NCI-H526 treated with DMSO at 0.1 percent for 48 hours (cell line): ENCODE results near the gene TCN1.
"Not testable (repeated sequence)": the region's sequence is repeated elsewhere in the genome, so short reads cannot be mapped to it uniquely, and the experiment has no call there.

Source experiments
- DNase-seq: peaks from one replicate; lab custom pipeline; 2025; lab: John Stamatoyannopoulos, UW

TCN1 gene

DNA sequence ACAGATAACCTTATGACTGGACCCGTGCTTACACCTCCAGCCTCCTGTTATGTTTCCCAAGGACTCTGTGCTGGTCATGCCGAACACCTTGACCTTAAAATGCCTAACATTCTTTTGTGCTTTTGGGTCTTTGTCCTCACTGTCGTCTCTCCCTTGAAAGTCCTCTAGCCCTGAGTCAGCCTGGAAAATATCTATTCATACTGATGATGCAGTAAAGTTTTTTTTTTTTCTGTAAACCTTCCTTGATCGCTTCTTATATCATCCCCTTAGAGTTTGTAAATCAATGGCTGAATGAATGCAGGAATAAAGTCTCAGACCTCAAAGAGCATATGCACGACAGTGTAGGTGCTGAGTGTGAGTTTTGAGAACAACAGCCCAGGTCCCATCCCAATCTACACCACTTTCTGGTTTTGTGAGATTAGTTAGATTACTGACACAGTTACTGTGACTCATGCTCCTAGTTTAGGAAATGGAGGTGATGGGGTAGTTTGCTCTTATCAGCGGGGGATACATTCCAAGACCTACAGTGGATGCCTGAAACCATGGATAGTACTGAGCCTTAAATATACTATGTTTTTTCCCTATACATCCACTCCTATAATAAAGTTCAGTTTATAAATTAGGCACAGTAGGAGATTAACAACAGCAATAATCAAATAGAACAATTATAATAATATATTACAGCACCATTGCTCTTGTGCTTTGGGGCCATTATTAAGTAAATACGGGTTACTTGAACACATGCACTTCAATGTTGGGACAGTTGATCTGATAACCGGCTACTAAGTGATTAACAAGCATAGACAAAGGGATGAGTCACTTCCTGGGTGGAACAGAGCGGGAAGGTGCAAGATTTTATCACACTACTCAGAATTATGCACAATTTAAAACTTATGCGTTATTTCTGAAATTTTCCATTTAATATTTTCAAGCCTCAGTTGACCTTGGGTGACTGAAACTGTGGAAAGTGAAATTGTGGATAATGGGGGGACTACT is 8.6 kb downstream of the TCN1 start:
- DNase-seq = no peak

DNA sequence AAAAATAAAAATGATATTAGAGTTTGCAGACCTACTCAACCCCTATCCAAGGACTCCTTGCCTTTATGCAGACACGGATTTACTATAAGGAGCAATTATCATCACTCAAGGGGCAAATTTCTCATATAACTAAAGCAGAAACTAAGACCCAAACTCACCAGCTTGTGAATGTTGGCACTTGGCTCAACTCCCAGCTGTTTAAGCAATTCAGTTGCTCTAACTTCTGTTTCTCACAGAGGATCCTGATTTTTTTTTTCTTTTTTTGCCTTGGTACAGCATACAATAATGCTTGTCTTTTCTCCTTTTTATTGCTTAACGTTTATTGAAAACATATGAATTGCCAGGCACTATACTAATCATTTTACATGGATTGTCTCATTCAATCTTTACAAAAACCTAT is 11.4 kb downstream of the TCN1 start:
- no peak for DNase-seq

GRCh38 chr11:59851416-59851815 is 14.9 kb downstream of the TCN1 start:
- DNase-seq = not testable (repeated sequence)

GRCh38 chr11:59849551-59849950 is 16.7 kb downstream of the TCN1 start:
- DNase-seq = not testable (repeated sequence)

DNA sequence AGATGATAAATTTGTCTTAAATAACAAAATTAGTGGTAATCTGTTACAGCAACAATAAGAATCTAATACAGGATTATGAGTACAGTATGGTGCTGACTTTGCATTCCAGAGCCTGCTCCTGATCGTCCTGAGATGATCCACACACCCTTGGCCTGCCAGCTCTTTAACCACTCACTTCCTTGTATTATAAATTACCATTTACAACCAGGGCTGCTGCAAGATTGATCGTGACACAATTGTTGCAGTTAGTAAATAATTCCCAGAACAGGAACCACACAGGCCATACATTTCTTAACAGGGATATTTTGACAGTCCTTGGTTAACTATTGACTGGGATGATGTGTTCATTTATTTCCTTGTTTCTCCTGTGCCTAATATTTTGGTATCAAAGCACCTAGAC is 17.2 kb downstream of the TCN1 start:
- DNase-seq = no peak

DNA sequence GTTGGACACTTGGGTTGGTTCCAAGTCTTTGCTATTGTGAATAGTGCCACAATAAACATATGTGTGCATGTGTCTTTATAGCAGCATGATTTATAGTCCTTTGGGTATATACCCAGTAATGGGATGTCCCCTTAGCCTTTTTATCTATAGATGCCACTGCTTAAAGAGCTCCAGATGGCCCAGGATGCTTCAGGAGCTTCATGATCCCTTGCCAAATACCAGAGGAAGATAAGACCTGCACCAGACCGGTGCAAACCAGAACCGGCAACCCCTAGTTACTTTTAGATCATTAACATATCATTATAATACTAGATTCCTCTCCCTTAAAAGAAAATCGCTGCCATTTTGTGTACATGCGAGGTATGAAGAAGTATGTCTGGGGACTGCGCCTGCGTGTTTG is 17.8 kb downstream of the TCN1 start:
- DNase-seq = not testable (repeated sequence)

DNA sequence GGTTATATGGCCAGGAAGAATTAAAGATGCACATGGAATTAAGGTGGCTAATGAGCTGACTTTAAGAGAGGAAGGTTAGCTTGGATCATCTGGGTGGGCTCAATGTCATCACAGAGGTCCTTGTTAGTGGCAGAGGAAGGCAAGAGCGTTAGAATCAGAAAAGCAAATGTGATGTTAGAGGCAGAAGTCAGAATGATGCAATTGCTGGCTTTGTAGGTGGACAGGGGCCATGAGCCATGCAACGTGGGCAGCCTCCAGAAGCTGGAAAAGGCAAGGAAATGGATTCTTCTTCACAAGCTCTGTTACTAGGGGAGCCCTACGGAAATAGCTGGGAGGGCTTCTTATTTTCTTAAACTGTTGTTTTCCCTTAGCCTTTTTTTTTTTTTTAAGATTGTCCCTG is 18.7 kb downstream of the TCN1 start:
- no peak for DNase-seq

- no peak for DNase-seq
Observed at GRCh38 chr11:59846556-59846955, 19.7 kb downstream of the TCN1 start.

DNA sequence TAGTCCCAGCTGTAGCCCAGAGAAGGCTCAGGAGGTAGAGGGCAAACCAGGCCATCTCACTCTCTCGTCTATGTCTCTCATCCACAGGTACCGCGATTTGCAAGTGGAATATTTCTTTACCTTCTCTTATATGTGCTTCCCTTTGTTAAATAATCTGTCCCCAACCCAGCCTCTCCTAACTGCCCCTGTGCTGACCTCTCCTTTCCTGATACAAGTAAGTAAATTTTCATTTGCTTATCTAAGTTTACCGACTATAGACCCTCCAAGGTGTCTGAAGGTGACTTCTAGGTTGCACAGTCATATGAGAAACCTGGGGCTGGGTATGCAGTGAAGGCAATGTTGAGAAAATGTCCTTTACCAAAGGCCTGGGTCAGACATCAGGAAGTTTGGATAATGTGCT is 20.9 kb downstream of the TCN1 start, which contains the start of gene CBLIF:
CBLIF (minus strand) TSS at position 101 of the 400 bp plus-strand sequence; CDS start at position 55, 46 bp downstream.
- DNase-seq = no peak

GRCh38 chr11:59842316-59842715 is 24.0 kb downstream of the TCN1 start:
- no peak for DNase-seq

DNA sequence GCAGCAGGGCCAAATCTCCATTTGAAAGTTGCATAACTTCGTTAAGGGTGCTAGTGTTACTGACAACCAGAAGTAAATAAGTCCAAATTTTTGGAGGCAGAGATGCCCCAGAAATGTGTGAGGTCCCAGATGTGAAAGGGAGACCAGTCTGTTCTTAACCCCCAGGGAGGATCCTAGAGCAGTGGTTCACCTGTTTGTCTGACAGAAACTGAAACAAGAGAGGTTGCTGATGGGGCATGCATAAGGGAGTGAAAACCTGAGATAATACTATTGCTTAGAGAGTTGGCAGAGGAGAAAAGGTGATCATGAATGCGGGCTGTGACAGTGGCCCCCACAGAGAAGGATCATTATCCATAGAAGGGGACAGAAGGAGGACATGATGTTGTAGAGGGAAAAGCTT is 24.8 kb downstream of the TCN1 start:
- DNase-seq = no peak

DNA sequence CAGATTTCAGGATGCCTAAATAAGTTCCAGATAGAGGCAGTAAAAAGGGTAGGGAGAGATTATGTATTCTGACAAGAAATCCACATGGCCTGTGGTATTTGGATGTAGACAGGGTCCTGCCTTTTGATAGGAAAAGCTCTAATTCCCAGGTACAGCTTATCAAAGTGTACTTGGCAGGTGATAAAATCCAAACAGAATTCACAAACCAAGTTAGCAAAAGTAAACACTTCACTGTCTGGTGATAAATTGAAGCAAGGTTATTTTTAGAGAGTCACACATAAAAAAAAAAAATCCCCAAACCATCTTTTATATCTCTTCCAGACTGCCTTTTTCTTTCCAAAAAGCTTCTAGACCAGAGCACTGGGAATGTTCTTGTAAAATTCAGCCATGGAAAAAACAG is 26.7 kb downstream of the TCN1 start:
- DNase-seq = no peak

DNA sequence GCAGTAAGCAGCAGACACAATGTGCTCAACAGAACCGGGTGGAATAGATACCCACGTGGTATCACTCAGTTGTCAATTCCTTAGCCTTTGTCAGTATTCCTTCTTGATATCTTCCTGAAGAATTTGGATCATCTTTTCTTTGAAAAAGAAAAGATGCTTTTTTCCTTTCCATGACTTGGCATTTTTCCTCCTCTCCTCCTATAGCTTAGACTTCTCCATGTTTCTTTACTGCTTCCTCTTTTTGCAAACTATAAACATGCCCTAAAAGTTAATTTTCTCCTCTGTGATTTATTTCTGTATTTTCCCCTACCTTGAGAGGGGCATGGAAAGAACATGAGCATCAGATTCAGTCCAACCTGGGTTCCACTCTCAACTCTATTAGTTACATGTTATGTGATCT is 32.7 kb downstream of the TCN1 start:
- DNase-seq = no peak

- DNase-seq = no peak
Observed at GRCh38 chr11:59829358-59829757, 36.9 kb downstream of the TCN1 start.

GRCh38 chr11:59822989-59823566 is 43.2 kb downstream of the TCN1 start:
- DNase-seq = peak; percentile 63

GRCh38 chr11:59818572-59818971 is 47.7 kb downstream of the TCN1 start:
- DNase-seq = no peak

GRCh38 chr11:59816434-59816833 is 49.9 kb downstream of the TCN1 start:
- not testable (repeated sequence) for DNase-seq

- no peak for DNase-seq
Observed at GRCh38 chr11:59815754-59816153, 50.5 kb downstream of the TCN1 start.

DNA sequence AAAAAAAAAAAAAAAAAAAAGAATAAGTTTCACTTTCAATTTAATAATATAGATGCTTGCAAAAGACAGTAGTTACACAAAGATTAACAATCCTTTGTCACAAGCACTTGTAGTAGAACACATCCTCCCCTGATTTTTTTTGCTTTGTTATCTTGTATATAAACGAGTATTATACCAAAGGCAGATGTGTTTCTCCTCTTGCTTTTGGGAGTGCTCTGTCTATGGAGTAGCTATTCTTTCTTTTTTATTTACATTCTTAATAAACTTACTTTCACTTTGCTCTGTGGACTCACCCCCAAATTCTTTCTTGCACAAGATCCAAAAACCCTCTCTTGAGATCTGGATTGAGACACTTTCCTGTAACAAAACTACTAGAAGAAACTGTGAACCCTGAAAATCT is 52.3 kb downstream of the TCN1 start:
- DNase-seq = no peak

DNA sequence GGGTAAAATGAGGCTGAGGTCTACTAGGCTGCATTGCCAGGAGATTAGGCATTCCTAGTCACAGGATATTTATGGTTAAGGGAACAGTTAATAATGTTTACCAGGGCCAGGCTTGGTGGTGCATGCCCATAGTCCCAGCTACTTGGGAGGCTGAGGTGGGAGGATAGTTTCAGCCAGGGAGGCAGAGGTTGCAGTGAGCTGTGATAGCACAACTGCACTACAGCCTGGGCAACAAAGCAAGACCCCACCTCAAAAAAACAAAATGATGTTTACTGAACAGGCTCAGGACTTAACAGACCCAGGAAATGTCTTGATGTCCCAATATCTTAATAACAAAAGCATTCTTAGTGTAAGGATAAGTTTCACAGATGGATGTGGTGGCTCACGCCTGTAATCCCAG is 52.9 kb downstream of the TCN1 start:
- DNase-seq = no peak

DNA sequence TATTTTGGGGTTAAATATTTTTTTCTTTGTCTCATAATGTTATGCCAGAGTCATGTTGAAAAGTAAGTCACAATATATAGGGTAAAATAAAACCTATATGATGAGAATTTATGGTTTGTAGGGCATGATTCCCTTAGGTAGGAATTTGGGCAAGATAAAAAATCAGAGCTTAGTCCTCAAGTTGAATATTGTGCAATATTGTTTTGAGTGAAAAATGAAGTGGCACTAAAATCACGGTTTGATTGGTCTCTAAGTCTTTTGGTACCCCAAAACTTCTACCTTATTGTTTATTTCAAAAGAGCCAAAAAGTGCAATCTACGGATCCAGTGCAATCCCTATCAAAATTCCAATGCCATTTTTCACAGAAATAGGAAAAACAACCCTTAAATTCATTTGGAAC is 54.1 kb downstream of the TCN1 start:
- no peak for DNase-seq

DNA sequence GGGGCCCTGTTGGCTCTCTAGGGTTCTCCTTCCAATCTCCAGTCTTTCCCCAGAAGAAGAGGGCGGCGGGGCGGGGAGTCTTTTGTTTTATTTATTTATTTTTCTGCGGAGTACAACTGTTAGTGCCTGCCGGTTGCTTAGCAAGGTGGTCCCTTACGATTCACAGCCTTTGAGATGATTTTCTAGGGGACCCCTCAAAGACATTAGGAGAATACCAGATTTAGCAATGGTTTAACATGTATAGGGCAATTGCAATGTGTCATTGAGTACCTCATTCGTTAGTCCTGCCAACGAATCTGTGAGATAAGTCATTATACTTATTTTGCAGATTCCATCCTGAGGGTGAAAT is 55.4 kb downstream of the TCN1 start:
- DNase-seq = no peak

GRCh38 chr11:59810189-59810910 is 55.9 kb downstream of the TCN1 start, which contains the start of gene MRPL16:
MRPL16 (minus strand) TSS chr11:59810778; CDS start chr11:59810658, 120 bp downstream.
- DNase-seq = peak; percentile 89
